ENCODE results near the gene ZNF384.

DNA sequence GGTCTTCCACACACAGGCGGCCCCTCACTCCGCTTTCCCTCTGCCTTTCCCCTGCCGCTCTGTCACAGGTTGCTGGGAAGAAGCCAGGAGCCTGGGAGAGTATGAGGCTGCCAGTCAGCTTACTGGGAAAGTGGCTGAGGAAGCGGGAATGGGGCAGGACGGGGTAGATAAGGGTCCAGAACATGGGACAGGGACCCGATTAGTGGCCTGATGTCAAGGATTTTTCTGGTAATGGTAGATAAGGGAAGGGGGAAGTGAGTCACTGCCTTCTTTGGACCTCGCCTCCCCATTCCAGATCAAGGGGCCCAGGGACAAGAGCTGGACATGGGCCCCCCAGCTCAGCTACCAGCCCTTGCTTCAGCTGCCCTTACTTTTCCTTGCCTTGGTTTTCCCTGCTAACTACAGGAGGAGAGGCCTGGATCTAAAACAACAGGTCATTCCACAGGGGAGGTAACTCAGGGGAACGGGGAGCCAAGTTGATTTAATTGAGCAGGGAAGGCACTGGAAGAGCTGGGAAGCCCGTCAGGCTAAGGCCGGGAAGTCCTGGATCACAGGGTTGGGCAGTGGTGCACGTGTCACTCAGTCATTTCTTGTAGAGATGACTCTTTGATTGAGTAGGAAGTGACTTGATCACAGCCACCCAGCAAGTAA, 49.9 kb downstream of the ZNF384 start:
- TF ChIP-seq POLR2A (IDR thresholded peaks at IDR 0.05) (no peak), POLR2AphosphoS5 (IDR thresholded peaks at IDR 0.05) (no peak)
- TF ChIP-seq, protein P1, sequence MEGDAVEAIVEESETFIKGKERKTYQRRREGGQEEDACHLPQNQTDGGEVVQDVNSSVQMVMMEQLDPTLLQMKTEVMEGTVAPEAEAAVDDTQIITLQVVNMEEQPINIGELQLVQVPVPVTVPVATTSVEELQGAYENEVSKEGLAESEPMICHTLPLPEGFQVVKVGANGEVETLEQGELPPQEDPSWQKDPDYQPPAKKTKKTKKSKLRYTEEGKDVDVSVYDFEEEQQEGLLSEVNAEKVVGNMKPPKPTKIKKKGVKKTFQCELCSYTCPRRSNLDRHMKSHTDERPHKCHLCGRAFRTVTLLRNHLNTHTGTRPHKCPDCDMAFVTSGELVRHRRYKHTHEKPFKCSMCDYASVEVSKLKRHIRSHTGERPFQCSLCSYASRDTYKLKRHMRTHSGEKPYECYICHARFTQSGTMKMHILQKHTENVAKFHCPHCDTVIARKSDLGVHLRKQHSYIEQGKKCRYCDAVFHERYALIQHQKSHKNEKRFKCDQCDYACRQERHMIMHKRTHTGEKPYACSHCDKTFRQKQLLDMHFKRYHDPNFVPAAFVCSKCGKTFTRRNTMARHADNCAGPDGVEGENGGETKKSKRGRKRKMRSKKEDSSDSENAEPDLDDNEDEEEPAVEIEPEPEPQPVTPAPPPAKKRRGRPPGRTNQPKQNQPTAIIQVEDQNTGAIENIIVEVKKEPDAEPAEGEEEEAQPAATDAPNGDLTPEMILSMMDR (IDR thresholded peaks at IDR 0.05): no peak
